Measurements from ENCODE around the gene CD6. TPM values are rescaled to one million over a fixed set of nuclear protein-coding genes. Genes with fewer than 3 reads are reported as not detected.

The CD6 gene
- total and polyA plus RNA-seq, 2 of the 8 experiments (the other 6 are each of a cell fraction or from before 2014, with no cell fraction given), result 0.03 TPM; not detected in 1

- no peak overlapping the region for H4K91ac ChIP-seq (replicated peaks; ENCODE audit: insufficient read length, low read length)
- WGBS, 2 experiments (ENCODE audit: extremely low coverage in 1 of 2, insufficient coverage in 1 of 2, insufficient read length in 1 of 2, insufficient replicate concordance in 2 of 2, low coverage in 1 of 2, low lambda C conversion rate in 2 of 2, missing lambda C conversion rate in 1 of 2), result 91% methylated on average over 8 of the region's 8 CpGs; no CpG with 5 or more reads in 1 of the 2 experiments
- H2BK20ac ChIP-seq (ENCODE audit: low read length), result no peak overlapping the region
- H3K79me2 ChIP-seq (ENCODE audit: control insufficient read depth in 1 of 2, insufficient read depth in 2 of 2, low read length in 2 of 2), result no peaks in the 10 kb centered on the region
- H3K9ac ChIP-seq (replicated peaks in 1 of 4; ENCODE audit: extremely low read depth in 1 of 4, low read depth in 3 of 4, low read length in 3 of 4), result no peak overlapping the region
- no peak overlapping the region for H4K8ac ChIP-seq (ENCODE audit: extremely low read depth, insufficient read depth, low read length)
- no peak overlapping the region for H3K4me3 ChIP-seq (ENCODE audit: extremely low read depth in 1 of 4, insufficient read depth in 2 of 4, low read depth in 3 of 4, low read length in 4 of 4)
- H3K27me3 ChIP-seq (replicated peaks in 1 of 4; ENCODE audit: control insufficient read depth in 3 of 4, extremely low read depth in 1 of 4, insufficient read depth in 3 of 4, low read length in 3 of 4), result no peaks in the 10 kb centered on the region
- no peak overlapping the region for H3K56ac ChIP-seq (replicated peaks; ENCODE audit: insufficient read length, low read depth, low read length)
- no peak overlapping the region for H2BK12ac ChIP-seq (ENCODE audit: low read depth, low read length)
- no peak overlapping the region for H3K4ac ChIP-seq (replicated peaks; ENCODE audit: insufficient read length, low read depth, low read length)
- no peaks in the 10 kb centered on the region for H3K79me1 ChIP-seq (ENCODE audit: low read depth, low read length)
- POLR2A ChIA-PET (ENCODE audit: partially characterized antibody), result no interaction called here
- no peak overlapping the region for H4K5ac ChIP-seq (ENCODE audit: insufficient read length, low read depth, low read length)
- H3K23me2 ChIP-seq (ENCODE audit: low read depth, low read length), result no peaks in the 10 kb centered on the region
- no peak overlapping the region for H3K14ac ChIP-seq (ENCODE audit: insufficient read length)
- no peaks in the 10 kb centered on the region; a peak in 3 of 7 replicates for H3K4me1 ChIP-seq (replicated peaks in 1 of 4; ENCODE audit: control insufficient read depth in 3 of 4, insufficient read depth in 4 of 4, low read length in 3 of 4)
- no peak overlapping the region for H2AK5ac ChIP-seq (ENCODE audit: low read depth, low read length)
- no peak overlapping the region for H2BK5ac ChIP-seq (ENCODE audit: low read depth, low read length)
- no peak overlapping the region for H3K23ac ChIP-seq (ENCODE audit: insufficient read length)
- H3K4me2 ChIP-seq (ENCODE audit: insufficient read depth in 1 of 2, low read depth in 2 of 2, low read length in 2 of 2), result no peak overlapping the region
- FAIRE-seq, result no peak
- peaks cover 0 to 18% (median 5%) of the 10 kb centered on the region in 4 experiments; a peak in 5 of 8 replicates for H3K36me3 ChIP-seq (ENCODE audit: control insufficient read depth in 2 of 4, insufficient read depth in 4 of 4, low read length in 3 of 4)
- no peak overlapping the region for H2BK15ac ChIP-seq (ENCODE audit: low read length)
- H3K27ac ChIP-seq (ENCODE audit: low read depth, low read length), result no peak overlapping the region
- H3K9me3 ChIP-seq (ENCODE audit: insufficient read depth in 2 of 2, low read depth in 1 of 2, low read length in 1 of 2), result no peaks in the 10 kb centered on the region
- no peak overlapping the region for H2AFZ ChIP-seq (ENCODE audit: low read length)
- no peak overlapping the region for H2BK120ac ChIP-seq (replicated peaks; ENCODE audit: low read depth, low read length)
- H4K20me1 ChIP-seq (replicated peaks in 1 of 2; ENCODE audit: control insufficient read depth in 1 of 2, insufficient read depth in 2 of 2, low read length in 2 of 2), result peaks cover 3 to 5% of the 10 kb centered on the region in 2 experiments
- CTCF ChIA-PET (ENCODE audit: partially characterized antibody), result interaction anchor here (1.5 kb wide), 1 partner anchor 59 kb away, joined by 3 read pairs; no protein-coding TSS in a partner anchor
- no peak overlapping the region for H3K18ac ChIP-seq (ENCODE audit: extremely low read depth, low read length)
- DNase-seq (ENCODE audit: low read depth in 1 of 2, low spot score in 2 of 2), result no peak
- TF ChIP-seq SRF (IDR thresholded peaks at IDR 0.05; ENCODE audit: low read depth, low read length) (no peak), CEBPB (IDR thresholded peaks at IDR 0.05; ENCODE audit: low read depth, low read length) (no peak), YY1 (IDR thresholded peaks at IDR 0.05; ENCODE audit: low read depth, low read length) (no peak), POU5F1 (IDR thresholded peaks at IDR 0.05; ENCODE audit: low read depth, low read length) (no peak), TBP (IDR thresholded peaks at IDR 0.05; ENCODE audit: low read depth, low read length) (no peak), EGR1 (IDR thresholded peaks at IDR 0.05; ENCODE audit: borderline replicate concordance, low read depth, low read length) (no peak), ATF3 (IDR thresholded peaks at IDR 0.05; ENCODE audit: insufficient read depth, low read depth, low read length) (no peak), ASH2L (IDR thresholded peaks at IDR 0.05; ENCODE audit: low read length) (no peak), CHD2 (IDR thresholded peaks at IDR 0.05; ENCODE audit: low read length) (no peak), CHD1 (IDR thresholded peaks at IDR 0.05; ENCODE audit: low read depth, low read length) (no peak), MAFK (IDR thresholded peaks at IDR 0.05; ENCODE audit: low read depth, low read length) (no peak), KDM5A (IDR thresholded peaks at IDR 0.05; ENCODE audit: low read length) (no peak), RAD21 (IDR thresholded peaks at IDR 0.05 in 1 of 2, conservative IDR thresholded peaks at IDR 0.05 in 1 of 2; ENCODE audit: low read depth in 2 of 2, low read length in 2 of 2) (no peak), E2F6 (IDR thresholded peaks at IDR 0.05) (no peak)
Observed at GRCh38 chr11:60937811-60938210, 33.7 kb upstream of the CD6 start.

Measured in H1 (cell line).